Measurements from ENCODE around the gene C22orf31.

GRCh38 chr22:29081517-29082236 lies 20.0 kb upstream of the C22orf31 start:
- TF ChIP-seq, protein P1, sequence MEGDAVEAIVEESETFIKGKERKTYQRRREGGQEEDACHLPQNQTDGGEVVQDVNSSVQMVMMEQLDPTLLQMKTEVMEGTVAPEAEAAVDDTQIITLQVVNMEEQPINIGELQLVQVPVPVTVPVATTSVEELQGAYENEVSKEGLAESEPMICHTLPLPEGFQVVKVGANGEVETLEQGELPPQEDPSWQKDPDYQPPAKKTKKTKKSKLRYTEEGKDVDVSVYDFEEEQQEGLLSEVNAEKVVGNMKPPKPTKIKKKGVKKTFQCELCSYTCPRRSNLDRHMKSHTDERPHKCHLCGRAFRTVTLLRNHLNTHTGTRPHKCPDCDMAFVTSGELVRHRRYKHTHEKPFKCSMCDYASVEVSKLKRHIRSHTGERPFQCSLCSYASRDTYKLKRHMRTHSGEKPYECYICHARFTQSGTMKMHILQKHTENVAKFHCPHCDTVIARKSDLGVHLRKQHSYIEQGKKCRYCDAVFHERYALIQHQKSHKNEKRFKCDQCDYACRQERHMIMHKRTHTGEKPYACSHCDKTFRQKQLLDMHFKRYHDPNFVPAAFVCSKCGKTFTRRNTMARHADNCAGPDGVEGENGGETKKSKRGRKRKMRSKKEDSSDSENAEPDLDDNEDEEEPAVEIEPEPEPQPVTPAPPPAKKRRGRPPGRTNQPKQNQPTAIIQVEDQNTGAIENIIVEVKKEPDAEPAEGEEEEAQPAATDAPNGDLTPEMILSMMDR (IDR thresholded peaks at IDR 0.05) = no peak
- TF ChIP-seq ZFX (IDR thresholded peaks at IDR 0.05; ENCODE audit: borderline replicate concordance) = no peak
